BJ (cell line): ENCODE results near the gene ZFAND6. TPM values are rescaled to one million over a fixed set of nuclear protein-coding genes. Genes with fewer than 3 reads are reported as not detected.

Experiments
- CTCF ChIA-PET: fragments of 350-600 bp; formaldehyde crosslinking; extraction: SDS; loops from one replicate; lab custom pipeline; 2021; ENCODE audit warnings: antibody characterized with exemption, inconsistent platforms; lab: Yijun Ruan, JAX
- POLR2A ChIA-PET: fragments of 300-600 bp; sonication (Branson Sonifier 250); formaldehyde crosslinking; extraction: SDS; loops from one replicate; lab custom pipeline; 2021; ENCODE audit warnings: antibody characterized with exemption; lab: Charles Lee
- DNase-seq: peaks from one replicate; pipeline ENCODE4 v3.0.0-alpha.2; 2011; ENCODE audit warnings: low read depth
- H3K27me3 ChIP-seq: 2 replicates; pipeline ENCODE4 v1.6.0; 2011; ENCODE audit warnings: low read length; ENCODE audit not compliant: control insufficient read depth, insufficient read depth
- H3K36me3 ChIP-seq: 2 replicates; pipeline ENCODE4 v1.5.1; 2011; ENCODE audit warnings: low read length; ENCODE audit not compliant: control insufficient read depth, insufficient read depth
- H3K4me3 ChIP-seq: 2 replicates; pipeline ENCODE4 v1.5.1; 2011; ENCODE audit warnings: low read depth, mild to moderate bottlenecking, control low read depth, low read length
- polyA plus RNA-seq: library from polyadenylated mRNA; depleted of rRNA; stranded (reverse); fragments of >200 nt; gene quantifications from 2 replicates; pipeline ENCODE4 v1.2.3, GENCODE V29; 2011
- TF ChIP-seq, protein P1 (sequence below): IDR thresholded peaks from 2 replicates; pipeline ENCODE4 v1.5.1; 2011; ENCODE audit warnings: low read depth, mild to moderate bottlenecking, control low read depth, inconsistent platforms, low read length, moderate library complexity; ENCODE audit not compliant: insufficient read depth

Gene ZFAND6
- polyA plus RNA-seq, 1 experiment = 108 TPM

DNA sequence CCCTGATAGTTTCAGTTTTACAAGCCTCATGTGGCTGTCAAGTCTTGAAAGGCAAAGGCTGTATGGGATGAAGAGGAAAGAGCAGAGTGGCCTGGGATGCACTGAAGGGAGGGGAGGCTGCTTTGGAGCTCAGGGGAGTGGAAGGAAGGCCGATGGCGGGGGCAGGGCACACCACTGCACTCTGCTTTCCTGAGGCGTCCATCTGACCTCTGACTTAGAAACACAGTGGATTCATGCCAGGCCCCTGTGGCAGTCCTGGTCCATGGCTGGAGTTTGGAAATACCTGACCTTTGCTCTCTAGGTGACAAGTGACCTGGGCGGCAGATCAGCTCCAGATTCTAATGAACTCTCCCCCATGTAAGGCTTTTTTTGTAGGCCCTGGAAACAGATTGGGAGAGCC is 112.3 kb downstream of the ZFAND6 start:
- Histone ChIP-seq H3K36me3 (peaks cover 6% of the 10 kb centered on the region), H3K27me3 (no peaks in the 10 kb centered on the region), H3K4me3 (no peak overlapping the region)
- CTCF ChIA-PET = interaction anchor here (1.0 to 3.3 kb wide), 7 partner anchors 9 to 304 kb away, joined by 3 to 38 read pairs (median 4); partner anchors contain the start of gene FAH
- DNase-seq = no peak
- TF ChIP-seq, protein P1, sequence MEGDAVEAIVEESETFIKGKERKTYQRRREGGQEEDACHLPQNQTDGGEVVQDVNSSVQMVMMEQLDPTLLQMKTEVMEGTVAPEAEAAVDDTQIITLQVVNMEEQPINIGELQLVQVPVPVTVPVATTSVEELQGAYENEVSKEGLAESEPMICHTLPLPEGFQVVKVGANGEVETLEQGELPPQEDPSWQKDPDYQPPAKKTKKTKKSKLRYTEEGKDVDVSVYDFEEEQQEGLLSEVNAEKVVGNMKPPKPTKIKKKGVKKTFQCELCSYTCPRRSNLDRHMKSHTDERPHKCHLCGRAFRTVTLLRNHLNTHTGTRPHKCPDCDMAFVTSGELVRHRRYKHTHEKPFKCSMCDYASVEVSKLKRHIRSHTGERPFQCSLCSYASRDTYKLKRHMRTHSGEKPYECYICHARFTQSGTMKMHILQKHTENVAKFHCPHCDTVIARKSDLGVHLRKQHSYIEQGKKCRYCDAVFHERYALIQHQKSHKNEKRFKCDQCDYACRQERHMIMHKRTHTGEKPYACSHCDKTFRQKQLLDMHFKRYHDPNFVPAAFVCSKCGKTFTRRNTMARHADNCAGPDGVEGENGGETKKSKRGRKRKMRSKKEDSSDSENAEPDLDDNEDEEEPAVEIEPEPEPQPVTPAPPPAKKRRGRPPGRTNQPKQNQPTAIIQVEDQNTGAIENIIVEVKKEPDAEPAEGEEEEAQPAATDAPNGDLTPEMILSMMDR = no peak
- POLR2A ChIA-PET = no interaction called here

DNA sequence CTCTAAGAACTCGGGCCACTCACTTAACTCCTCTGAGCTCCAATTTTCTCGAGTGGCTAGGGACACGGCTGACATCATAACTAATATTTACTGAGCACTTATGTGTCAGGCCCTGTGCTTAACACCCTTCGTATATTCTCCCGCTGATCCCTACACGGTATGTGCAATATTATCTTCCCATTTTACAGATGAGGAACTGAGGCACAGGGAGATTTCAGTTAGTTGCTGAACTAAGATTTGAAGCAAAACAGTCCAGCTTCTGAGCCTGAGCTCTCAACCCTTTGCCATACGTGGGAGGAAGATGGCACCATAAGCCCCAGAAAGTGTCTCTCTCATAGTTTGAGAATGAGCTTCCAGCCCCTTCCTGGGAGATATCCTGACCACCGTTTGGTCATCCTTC is 112.9 kb downstream of the ZFAND6 start:
- Histone ChIP-seq H3K36me3 (peaks cover 6% of the 10 kb centered on the region), H3K4me3 (no peak overlapping the region), H3K27me3 (no peaks in the 10 kb centered on the region)
- DNase-seq = no peak
- TF ChIP-seq, protein P1 = no peak
- ChIA-PET CTCF (interaction anchor here (1.0 to 3.3 kb wide), 11 partner anchors 9 to 318 kb away, joined by 3 to 38 read pairs (median 4); partner anchors contain the start of gene FAH), POLR2A (no interaction called here)

DNA sequence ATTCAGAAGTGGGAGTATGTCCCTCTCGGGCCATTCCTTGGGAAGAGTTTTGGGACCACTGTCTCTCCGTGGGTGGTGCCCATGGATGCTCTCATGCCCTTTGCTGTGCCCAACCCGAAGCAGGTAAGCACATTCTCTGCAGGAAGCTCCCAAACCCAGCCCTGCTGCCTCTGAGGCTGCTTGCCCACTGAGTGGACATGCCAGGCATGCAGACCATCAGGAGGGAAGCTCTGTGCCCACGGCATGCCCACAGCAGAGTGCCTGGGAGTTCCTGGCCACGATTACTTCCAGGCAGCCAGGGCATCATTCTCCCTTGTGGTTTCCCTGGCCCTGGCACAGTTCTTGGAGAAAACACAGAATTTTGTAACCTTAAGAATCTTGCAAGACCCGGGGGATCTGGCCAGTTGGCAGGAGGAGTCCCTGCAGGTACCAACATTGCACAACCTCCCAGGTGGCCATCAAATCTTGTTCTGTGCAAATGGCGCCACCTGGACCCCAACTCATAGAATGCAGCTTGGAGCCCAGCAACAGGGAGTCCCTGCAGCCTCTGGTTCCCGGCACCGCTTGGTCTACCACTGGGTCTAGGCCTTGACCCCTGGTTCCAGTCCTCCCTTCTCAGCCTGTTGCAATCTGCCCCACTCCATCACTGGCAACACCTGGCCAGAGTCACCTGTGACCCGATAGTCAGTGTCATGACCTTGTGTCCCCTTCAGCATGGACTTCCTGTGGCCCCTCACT is 113.7 kb downstream of the ZFAND6 start:
- TF ChIP-seq, protein P1 = peak; percentile 70
- Histone ChIP-seq H3K36me3 (peaks cover 6% of the 10 kb centered on the region), H3K4me3 (no peak overlapping the region), H3K27me3 (no peaks in the 10 kb centered on the region)
- CTCF ChIA-PET = interaction anchor here (0.7 to 3.3 kb wide), 14 partner anchors 10 to 833 kb away, joined by 3 to 38 read pairs (median 4); no protein-coding TSS in a partner anchor
- POLR2A ChIA-PET = no interaction called here
- no peak for DNase-seq

DNA sequence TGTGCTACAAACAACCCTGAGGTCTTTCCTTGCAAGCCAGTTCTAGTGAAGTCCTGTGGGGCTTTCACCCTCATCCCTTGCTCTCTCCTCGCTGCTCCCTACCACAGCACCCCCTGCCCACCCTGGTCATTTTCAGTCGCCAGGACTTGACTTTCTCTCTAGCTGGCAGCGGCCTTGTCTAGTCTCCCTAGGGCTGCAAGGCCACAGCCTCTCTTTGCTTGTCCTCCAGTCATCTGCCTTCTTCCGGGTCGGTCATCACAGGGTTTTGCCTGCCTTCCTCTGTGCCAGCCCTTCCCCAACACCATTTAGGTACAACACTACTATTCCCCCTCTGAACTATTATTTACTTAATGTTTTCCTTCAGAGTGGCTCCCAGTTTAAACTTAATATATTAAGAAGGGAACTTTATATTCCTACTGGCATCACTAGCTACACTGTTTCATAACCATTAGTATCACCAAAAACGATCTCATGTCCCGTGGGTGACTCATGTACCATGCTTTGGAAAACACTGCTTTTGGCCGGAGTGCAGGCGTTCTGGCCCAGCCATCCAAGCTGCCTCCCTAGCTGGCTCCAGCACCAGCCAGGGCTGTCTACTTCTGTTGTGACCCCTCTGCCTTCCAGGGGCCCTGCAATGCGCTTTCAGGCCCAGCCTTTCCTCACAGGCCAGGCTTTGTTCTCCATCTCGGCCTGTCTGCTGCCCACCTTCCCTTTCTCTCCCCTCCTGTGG is 114.7 kb downstream of the ZFAND6 start:
- H3K4me3 ChIP-seq = no peak overlapping the region
- no peaks in the 10 kb centered on the region for H3K27me3 ChIP-seq
- H3K36me3 ChIP-seq = peaks cover 6% of the 10 kb centered on the region
- TF ChIP-seq, protein P1 = no peak
- POLR2A ChIA-PET = no interaction called here
- CTCF ChIA-PET = interaction anchor here (0.7 to 3.3 kb wide), 11 partner anchors 11 to 834 kb away, joined by 3 to 38 read pairs (median 4); no protein-coding TSS in a partner anchor
- DNase-seq = peak; percentile 41

DNA sequence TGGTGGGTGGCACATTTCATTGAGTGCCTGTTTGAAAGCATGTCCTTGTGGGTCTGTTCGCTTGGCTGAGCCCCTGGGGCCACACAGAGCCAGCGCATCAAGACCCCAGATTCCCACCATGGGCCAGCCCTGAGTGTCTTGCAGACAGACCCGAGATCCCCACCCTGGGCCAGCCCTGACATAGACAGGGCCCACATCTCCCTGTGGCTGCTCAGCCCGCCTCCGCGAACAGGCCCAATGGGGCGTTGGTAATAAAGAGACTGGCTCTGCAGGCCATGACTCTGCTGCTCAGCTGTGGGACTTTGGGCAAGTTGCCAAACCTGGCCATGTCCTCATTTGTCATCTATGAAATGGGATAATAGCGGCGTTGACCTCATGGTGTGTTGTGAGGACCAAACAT is 116.0 kb downstream of the ZFAND6 start:
- Histone ChIP-seq H3K36me3 (peaks cover 6% of the 10 kb centered on the region), H3K4me3 (no peak overlapping the region), H3K27me3 (no peaks in the 10 kb centered on the region)
- TF ChIP-seq, protein P1 = no peak
- DNase-seq = no peak
- ChIA-PET CTCF (interaction anchor here (0.6 kb wide), 1 partner anchor 26 kb away, joined by 4 read pairs; no protein-coding TSS in a partner anchor), POLR2A (no interaction called here)
